Ureter (tissue), 1 donor: ENCODE measurements around the gene RAB37. TPM values are rescaled to one million over a fixed set of nuclear protein-coding genes. Genes with fewer than 3 reads are reported as not detected.

Source experiments
- DNase-seq: peaks from one replicate; pipeline ENCODE4 v3.0.0-alpha.2; 2020; ENCODE audit warnings: low spot score
- total RNA-seq: library from RNA; stranded (reverse); gene quantifications from one replicate; pipeline ENCODE4 v1.2.4, GENCODE V29; 2023
- donor health status: DM: yes; HTN: yes; CAD: no.

Gene RAB37
- total RNA-seq, 1 donor from 2014 or later: 2.3 TPM

DNA sequence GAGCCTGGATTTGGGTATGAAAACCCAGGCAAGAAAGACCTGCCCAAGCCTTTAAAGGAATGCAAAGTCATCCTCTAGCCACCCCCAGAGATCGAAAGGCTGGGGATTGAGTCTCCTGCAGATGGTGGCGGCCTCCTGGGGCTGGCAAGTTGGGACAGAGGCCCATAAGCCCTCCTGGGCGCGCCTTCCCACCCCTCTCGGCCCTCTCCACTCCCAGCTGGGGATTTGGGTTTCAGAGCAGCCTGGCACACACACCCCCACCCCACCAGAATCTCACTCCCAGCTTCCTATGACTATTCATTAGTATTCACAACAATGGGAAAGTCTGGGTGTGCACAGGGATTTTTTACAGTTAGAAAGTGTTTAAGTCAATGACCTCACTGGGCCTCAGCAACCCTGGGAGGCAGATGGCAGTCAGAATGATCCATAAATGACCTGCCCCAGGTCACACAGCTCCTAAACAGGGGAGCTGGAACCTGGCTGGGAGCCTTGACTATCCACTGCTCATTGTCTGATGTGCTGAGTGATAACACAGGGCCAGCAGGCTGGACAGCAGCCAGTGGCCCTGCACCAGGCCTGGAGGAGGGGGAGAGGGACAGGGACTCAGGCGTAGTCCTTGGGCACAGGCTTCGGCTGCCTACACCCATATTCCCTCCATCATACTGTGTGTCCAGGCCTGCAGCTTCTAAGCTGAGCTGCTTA, 23.5 kb downstream of the RAB37 start:
- no peak for DNase-seq

- DNase-seq: no peak
Observed at GRCh38 chr17:74761419-74761818, 24.4 kb downstream of the RAB37 start.

- DNase-seq: no peak
Observed at GRCh38 chr17:74761931-74762330, 24.9 kb downstream of the RAB37 start.

DNA sequence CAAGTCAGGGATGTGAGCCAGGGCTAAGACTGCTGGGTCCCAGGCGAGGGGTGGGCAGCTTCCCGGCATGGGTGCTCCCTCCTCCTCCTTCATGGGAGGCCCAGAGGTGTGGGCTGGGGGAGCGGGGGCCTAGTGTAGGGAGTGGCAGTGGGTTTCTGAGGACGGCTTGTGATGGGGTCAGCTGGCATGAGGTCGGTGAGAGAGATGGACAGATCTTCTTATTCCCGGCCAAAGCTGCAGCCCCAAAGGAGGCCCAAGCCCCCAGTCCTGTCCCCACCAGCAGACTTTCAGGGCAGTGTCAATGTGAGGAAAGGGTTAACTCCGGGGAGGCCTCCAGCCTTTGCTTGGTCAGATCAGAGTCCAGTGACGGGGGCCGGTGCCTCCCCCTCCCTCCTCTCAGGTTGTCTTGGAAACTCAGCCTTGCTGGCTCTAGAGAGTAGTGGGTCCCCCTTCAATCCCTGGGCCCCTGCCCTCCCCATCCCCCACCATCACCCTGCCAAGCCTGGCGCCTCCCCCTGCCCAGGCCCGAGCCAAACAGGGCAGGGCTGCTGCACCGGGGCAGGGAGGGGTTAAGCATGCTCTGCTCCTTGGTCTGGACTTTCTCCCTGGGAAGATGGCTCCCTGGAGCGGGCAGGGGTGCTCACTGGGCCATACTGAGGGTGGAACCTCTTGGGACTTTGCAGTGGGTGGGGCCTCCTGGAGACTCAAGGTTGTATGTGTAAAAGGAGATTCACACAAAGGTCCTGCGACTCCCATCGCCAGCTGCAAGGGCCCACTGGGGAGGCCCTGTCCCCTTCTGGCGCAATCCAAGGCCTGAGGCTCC, 26.7 kb downstream of the RAB37 start:
- DNase-seq: no peak

DNA sequence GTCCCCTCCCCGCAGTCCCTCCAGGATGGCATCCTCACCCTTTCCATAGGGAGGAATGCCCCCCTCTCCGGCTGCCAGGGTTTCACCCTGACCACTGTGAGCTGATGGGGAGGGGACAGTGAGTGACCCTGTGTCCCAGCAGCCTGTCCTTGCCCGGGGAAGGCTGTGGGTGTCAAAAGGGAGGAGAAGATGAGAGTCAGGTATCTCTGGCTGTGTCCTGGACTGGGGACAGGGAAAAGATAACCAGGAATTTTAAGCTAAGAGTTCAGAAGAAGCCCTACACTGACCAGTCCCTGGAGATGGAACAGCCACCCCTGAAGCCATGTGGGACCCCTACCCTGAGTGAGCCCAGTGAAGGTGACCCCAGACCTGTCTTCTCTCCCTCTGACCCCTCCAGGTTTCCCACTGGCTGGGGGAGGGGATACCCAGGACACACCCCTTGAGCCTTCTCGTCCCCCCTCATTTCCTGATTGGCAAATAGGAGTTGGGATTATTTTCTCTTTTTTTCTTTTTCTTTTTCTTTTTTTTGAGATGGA, 27.8 kb downstream of the RAB37 start:
- DNase-seq: no peak

- DNase-seq: no peak
Observed at GRCh38 chr17:74766413-74766812, 29.4 kb downstream of the RAB37 start.

DNA sequence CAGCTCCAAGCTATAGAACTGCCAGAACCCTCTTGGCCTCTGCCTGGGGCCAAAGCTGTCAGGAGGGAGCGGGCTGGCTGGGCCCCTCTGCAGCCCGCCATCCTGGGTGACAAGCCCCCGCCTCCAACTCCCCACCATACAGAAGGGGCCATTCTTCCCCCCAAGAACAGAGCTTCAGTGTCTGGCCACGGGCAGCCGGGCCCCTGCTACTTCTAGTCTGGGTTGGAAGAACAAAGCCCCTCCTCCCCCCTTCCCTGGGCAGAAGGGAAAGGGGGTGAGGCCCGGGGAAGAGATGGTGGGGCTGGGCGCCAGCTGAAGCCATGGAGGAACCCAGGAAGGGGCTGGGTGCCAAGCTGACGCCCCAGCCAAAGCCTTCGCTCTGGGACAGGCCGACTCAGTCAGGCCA, 30.1 kb downstream of the RAB37 start:
- DNase-seq: no peak

GRCh38 chr17:74768069-74768762, 31.2 kb downstream of the RAB37 start:
- no peak for DNase-seq

DNA sequence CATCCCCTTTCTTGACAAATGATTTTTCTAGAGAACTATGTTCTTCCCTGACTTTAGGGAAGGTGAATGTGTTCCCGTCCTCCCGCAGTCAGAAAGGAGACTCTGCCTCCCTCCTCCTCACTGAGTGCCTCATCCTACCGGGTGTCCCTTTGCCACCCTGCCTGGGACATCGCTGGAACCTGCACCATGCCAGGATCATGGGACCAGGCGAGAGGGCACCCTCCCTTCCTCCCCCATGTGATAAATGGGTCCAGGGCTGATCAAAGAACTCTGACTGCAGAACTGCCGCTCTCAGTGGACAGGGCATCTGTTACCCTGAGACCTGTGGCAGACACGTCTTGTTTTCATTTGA, 31.7 kb downstream of the RAB37 start:
- no peak for DNase-seq

- DNase-seq: no peak
Observed at GRCh38 chr17:74769266-74769855, 32.3 kb downstream of the RAB37 start.

GRCh38 chr17:74769856-74770497, 32.9 kb downstream of the RAB37 start:
- no peak for DNase-seq

DNA sequence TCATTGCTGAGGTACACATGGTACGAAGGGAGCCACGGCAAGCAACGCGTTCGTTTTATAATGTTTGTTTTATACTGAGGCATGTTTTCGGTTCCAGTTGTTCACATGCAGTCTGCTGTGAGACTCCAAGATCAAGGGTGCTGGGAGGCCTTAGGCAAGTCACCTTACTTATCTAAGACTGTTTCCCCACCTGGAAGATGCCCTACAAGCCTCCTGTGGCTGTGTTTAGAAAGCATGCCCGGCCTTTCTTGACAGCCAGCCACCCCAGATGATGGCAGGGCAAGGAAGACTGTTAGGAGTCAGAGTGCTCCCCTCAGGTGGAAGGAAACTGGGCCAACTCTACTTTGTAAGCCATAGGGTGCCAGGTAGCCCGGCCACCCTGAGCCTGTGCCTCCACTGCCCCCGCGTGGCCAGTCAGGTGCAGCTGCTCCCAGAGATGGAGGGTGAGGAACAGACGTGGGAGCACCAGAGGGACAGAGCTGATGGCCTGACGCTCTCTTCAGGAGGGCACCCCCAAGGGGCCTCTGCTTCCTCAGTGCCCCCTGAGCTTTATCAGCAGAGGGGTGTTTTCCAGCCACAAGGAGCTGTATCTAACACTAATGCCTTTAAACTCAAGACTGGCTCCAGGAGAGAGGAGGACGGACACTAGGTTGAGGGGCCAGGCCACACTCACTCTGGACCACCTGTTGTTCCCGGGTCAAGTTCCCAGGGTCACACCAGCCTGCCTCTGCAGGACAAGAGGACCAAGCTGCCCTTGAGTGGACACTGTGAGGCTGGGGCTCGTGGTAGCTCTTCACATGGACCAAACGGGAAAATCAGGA, 33.7 kb downstream of the RAB37 start:
- DNase-seq: no peak

DNA sequence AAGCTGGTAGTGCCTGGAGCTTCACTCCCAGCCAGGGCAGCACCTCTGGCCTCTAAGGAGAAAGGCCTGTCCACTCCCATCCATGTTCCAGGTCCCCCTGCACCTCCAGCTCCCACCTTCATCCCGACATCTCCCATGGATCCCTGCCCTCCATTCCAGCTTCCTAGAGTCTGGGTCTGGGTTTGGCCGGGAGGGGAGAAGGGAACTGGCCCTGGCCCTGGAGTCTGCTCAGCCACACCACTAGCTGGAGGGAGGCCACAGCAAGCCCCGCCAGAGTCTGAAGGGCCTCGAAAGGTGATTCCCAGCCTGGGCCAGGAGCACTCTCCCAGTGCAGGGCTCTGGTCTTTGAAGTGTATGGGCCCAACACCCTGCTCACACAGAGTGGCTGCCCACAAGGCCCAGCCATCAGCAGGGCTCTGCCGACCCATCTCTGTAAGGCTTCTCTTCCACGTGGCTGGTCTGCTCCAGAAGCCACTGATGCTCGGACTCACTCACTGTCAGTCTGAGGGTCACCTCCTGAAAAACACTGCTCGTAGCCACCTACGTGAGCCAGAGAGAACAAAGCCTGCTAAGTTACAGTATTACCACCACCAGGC, 34.4 kb downstream of the RAB37 start:
- DNase-seq: no peak

GRCh38 chr17:74772053-74772452, 35.0 kb downstream of the RAB37 start:
- DNase-seq: no peak

DNA sequence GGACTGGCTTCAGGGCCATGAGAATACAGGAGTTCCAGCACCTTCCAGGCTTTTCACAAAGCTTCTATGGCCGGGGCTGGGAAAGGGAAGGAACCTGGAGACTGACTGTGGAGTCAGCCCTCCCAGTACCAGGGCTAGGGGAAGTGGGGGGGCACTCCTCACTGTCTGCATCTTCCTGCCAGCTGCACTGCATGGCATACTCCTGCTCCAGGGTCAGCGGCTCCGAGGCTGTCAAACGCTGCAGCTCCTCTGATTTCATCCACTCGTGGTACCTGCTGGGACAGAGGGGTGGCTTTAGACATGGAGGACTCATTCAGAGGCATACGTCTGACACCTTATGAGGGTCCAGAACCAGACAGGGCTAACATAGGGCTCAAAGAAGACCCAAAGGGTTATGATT, 36.4 kb downstream of the RAB37 start:
- DNase-seq: no peak

GRCh38 chr17:74773871-74774286, 36.8 kb downstream of the RAB37 start:
- DNase-seq: no peak

GRCh38 chr17:74775409-74776043, 38.5 kb downstream of the RAB37 start:
- no peak for DNase-seq

DNA sequence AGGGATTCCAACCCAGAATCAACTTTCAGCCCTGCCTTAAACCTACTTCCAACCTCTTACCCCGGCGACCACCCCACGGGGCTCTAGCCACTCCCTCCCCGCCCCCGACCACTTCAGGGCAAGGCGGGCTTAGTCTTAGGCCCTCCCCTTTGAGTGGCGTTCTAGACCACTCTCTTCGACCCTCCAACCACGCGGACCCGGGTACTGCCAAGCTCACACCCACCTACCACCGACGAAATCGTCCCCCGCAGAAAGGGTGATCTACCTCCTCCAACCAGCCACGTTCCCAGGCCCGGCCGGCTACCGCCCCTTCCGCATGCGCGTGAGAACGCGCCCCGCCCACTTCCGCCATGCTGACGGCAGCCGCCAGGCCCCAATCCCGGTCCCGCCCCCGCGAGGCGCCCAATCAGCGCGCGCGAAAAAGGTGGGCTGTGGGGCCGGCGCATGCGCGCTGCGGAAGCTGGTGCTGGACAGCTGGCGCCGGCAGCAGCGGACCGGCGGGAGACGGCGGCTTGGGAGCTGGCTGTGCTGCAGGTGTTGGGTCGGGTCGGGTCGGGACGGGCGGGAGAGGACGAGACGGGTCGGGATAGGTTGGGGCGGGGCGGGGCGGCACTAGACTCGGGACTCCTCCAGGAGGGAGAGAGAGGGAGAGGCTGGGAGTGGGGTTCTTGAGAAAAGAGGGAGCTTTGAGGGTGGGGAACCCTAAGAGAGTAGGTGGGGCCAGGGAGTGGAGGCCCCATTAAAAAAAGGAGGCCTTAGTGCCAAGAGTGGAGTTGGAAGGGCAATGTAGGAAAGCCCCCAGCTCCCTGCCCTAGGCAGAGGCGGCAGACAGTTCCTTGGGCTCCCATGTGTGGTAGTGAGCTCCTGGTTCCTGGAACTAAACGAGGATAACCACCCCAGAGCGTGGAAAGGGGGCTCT, 39.2 kb downstream of the RAB37 start, which contains the start of gene NAT9:
Gene NAT9, minus strand, starts transcription at position 302 of the 919 bp plus-strand sequence. CDS start 647 bp downstream, outside the sequence.
- peak; percentile 98 for DNase-seq

DNA sequence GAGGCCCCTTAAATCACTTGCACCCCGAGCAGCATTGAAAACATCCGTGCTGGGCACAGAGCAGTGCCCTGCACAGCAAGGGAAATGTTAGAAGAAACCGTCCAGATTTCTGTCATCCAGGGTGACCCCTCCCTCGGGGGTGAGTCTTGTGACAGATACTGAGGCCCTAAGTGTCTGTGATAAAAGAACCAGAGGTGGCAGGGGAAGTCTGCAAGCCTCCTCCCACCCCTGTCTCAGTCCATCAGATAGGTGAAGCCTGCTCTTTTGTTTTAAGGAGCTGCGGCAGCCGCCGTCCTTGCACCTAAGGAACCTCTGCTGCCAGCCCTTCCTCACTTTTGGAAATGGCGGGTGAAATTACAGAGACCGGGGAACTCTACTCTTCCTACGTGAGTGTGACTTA, 39.9 kb downstream of the RAB37 start:
- DNase-seq: no peak
